Measurements from ENCODE around the gene LENG1.

DNA sequence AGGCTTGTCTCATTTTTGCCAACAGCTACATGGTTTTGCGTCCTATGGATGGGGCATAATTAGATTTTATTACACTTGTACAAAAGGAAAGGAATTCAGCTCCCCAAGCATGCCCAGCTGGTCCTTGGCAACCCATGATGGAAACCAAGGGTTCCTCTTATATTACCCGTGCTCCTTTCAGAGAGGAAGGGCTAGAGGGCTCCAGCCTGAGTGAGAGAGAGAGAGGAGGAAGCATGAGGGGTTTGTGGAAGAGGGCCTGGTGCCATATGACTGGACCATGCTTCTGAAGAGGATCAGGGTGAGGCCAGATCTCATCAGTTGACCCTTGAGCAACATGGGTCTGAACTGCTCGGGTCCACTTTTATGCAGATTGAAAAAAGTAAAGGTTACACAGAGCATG, 37.6 kb upstream of the LENG1 start:
- TF ChIP-seq POLR2A (IDR thresholded peaks at IDR 0.05) = no peak
- TF ChIP-seq, protein P1, sequence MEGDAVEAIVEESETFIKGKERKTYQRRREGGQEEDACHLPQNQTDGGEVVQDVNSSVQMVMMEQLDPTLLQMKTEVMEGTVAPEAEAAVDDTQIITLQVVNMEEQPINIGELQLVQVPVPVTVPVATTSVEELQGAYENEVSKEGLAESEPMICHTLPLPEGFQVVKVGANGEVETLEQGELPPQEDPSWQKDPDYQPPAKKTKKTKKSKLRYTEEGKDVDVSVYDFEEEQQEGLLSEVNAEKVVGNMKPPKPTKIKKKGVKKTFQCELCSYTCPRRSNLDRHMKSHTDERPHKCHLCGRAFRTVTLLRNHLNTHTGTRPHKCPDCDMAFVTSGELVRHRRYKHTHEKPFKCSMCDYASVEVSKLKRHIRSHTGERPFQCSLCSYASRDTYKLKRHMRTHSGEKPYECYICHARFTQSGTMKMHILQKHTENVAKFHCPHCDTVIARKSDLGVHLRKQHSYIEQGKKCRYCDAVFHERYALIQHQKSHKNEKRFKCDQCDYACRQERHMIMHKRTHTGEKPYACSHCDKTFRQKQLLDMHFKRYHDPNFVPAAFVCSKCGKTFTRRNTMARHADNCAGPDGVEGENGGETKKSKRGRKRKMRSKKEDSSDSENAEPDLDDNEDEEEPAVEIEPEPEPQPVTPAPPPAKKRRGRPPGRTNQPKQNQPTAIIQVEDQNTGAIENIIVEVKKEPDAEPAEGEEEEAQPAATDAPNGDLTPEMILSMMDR (IDR thresholded peaks at IDR 0.05) = no peak
- TF ChIP-seq EP300 (IDR thresholded peaks at IDR 0.05) = no peak
